Lung microvascular endothelial cell (primary cell): ENCODE data around the gene SYNDIG1. TPM values are rescaled to one million over a fixed set of nuclear protein-coding genes. Genes with fewer than 3 reads are reported as not detected.

Experiments used
- DNase-seq, 2 donors: peaks; one replicate each; pipeline versions ENCODE4 v3.0.0 to v3.0.0-alpha.2; 2010; ENCODE audit warnings: low read depth in 2 of 2
- total RNA-seq: library from RNA; depleted of rRNA; stranded (reverse); fragments of >200 nt; gene quantifications from 2 replicates; pipeline ENCODE4 v1.2.1, GENCODE V29; 2014

The SYNDIG1 gene
- total RNA-seq, 1 donor from 2014 or later: not detected

GRCh38 chr20:24672181-24672880 lies 202.9 kb downstream of the SYNDIG1 start:
- DNase-seq: no peak

- DNase-seq: peak in 1 of 2 donors; percentile 9
Measured at GRCh38 chr20:24672886-24673677, 203.7 kb downstream of the SYNDIG1 start.

GRCh38 chr20:24673678-24674570 lies 204.5 kb downstream of the SYNDIG1 start:
- DNase-seq: no peak

- no peak for DNase-seq
Measured at GRCh38 chr20:24674921-24675605, 205.6 kb downstream of the SYNDIG1 start.

- DNase-seq: no peak
Measured at GRCh38 chr20:24675651-24676352, 206.4 kb downstream of the SYNDIG1 start.

- DNase-seq: no peak
Measured at GRCh38 chr20:24676353-24676977, 207.0 kb downstream of the SYNDIG1 start.

- no peak for DNase-seq
Measured at GRCh38 chr20:24676978-24677370, 207.5 kb downstream of the SYNDIG1 start.

GRCh38 chr20:24677626-24678315 lies 208.3 kb downstream of the SYNDIG1 start:
- DNase-seq: no peak

- no peak for DNase-seq
Measured at GRCh38 chr20:24678351-24679106, 209.1 kb downstream of the SYNDIG1 start.

GRCh38 chr20:24679448-24680047 lies 210.1 kb downstream of the SYNDIG1 start:
- no peak for DNase-seq

- DNase-seq: no peak
Measured at GRCh38 chr20:24681634-24682495, 212.4 kb downstream of the SYNDIG1 start.

GRCh38 chr20:24682496-24682985 lies 213.1 kb downstream of the SYNDIG1 start:
- DNase-seq: no peak

- no peak for DNase-seq
Measured at GRCh38 chr20:24683676-24684075, 214.2 kb downstream of the SYNDIG1 start.

GRCh38 chr20:24684421-24684871 lies 215.0 kb downstream of the SYNDIG1 start:
- no peak for DNase-seq

GRCh38 chr20:24684956-24685691 lies 215.7 kb downstream of the SYNDIG1 start:
- DNase-seq: no peak

GRCh38 chr20:24685736-24686135 lies 216.3 kb downstream of the SYNDIG1 start:
- no peak for DNase-seq
